Endothelial cell of umbilical vein (primary cell): Measurements from ENCODE around the gene FNBP1L. TPM values are rescaled to one million over a fixed set of nuclear protein-coding genes. Genes with fewer than 3 reads are reported as not detected.

ENCODE experiments used
- BruUV-seq: library from RNA; stranded (reverse); fragments of 400-500 nt; replicated peaks from 2 replicates; lab custom pipeline; 2021; lab: Mats Ljungman, UMichigan
- CTCF ChIA-PET: fragments of 300-600, 350-600 bp; sonication (Branson Sonifier 250); formaldehyde crosslinking; loops from one replicate; lab custom pipeline; 2021; ENCODE audit warnings: antibody characterized with exemption, inconsistent platforms; lab: Charles Lee
- POLR2A ChIA-PET: fragments of 300-600, 350-600 bp; sonication (Branson Sonifier 250); formaldehyde crosslinking; loops from one replicate; lab custom pipeline; 2021; ENCODE audit warnings: antibody characterized with exemption, inconsistent platforms; lab: Charles Lee
- DNase-seq: peaks from one replicate; pipeline ENCODE4 v3.0.0-alpha.2; 2011; ENCODE audit warnings: low read depth, low spot score
- FAIRE-seq: peaks from 2 replicates; lab custom pipeline; 2011; peaks lifted over from hg19 to GRCh38; lab: Jason Lieb, UNC
- H2AFZ ChIP-seq: 2 replicates; pipeline ENCODE4 v1.6.0; 2012; ENCODE audit warnings: low read depth, low read length, control low read depth, inconsistent platforms
- H3K27ac ChIP-seq: 2 replicates; pipeline ENCODE4 v1.5.1; 2011; ENCODE audit warnings: low read depth, mild to moderate bottlenecking, control low read depth, low read length, moderate library complexity; ENCODE audit not compliant: insufficient read depth
- H3K27me3 ChIP-seq, 2 experiments: 2 replicates each; pipeline versions ENCODE4 v1.6.0 to v1.6.1; 2011; ENCODE audit warnings: low read length in 2 of 2, mixed read lengths in 1 of 2; ENCODE audit not compliant: control insufficient read depth in 2 of 2, insufficient read depth in 2 of 2
- H3K36me3 ChIP-seq, 2 experiments: 2 replicates in 1 of 2; 3 replicates in 1 of 2; pipeline ENCODE4 v1.5.1; 2011; ENCODE audit warnings: low read length in 2 of 2, mild to moderate bottlenecking in 1 of 2, moderate library complexity in 1 of 2; ENCODE audit not compliant: control insufficient read depth in 2 of 2, insufficient read depth in 2 of 2; ENCODE audit errors: extremely low read depth in 1 of 2
- H3K4me1 ChIP-seq: 3 replicates; pipeline ENCODE4 v1.5.1; 2011; ENCODE audit warnings: mild to moderate bottlenecking, low read length; ENCODE audit not compliant: control insufficient read depth, insufficient read depth; ENCODE audit errors: extremely low read depth
- H3K4me2 ChIP-seq: 2 replicates; pipeline ENCODE4 v1.6.1; 2011; ENCODE audit warnings: low read length, control low read depth, mixed read lengths; ENCODE audit not compliant: insufficient read depth
- H3K4me3 ChIP-seq, 3 experiments: fragments of 200-600 bp in 1 of 3; sonication (generic), shearing (Covaris generic) in 1 of 3; replicated peaks in 1 of 3; 2 replicates each; pipeline ENCODE4 v1.5.1; 2011 to 2016; ENCODE audit warnings: control low read depth in 3 of 3, low read length in 3 of 3, mild to moderate bottlenecking in 2 of 3, inconsistent platforms in 1 of 3, low read depth in 1 of 3, moderate library complexity in 1 of 3; ENCODE audit not compliant: insufficient read depth in 1 of 3
- H3K79me2 ChIP-seq: 2 replicates; pipeline ENCODE4 v1.6.0; 2012; ENCODE audit warnings: low read length, inconsistent platforms; ENCODE audit not compliant: control insufficient read depth, insufficient read depth
- H3K9ac ChIP-seq: replicated peaks from 2 replicates; pipeline ENCODE3; 2011; ENCODE audit warnings: low read length, control low read depth; ENCODE audit not compliant: insufficient read depth; ENCODE audit errors: extremely low read depth
- H3K9me1 ChIP-seq: replicated peaks from 3 replicates; pipeline ENCODE4 v1.6.0; 2011; ENCODE audit warnings: mild to moderate bottlenecking, low read length; ENCODE audit not compliant: control insufficient read depth, insufficient read depth; ENCODE audit errors: extremely low read depth
- H3K9me3 ChIP-seq: replicated peaks from 2 replicates; pipeline ENCODE4 v1.5.1; 2012; ENCODE audit warnings: low read length, inconsistent platforms; ENCODE audit not compliant: control insufficient read depth, insufficient read depth
- H4K20me1 ChIP-seq: replicated peaks from 2 replicates; pipeline ENCODE3; 2011; ENCODE audit warnings: mild to moderate bottlenecking, low read length; ENCODE audit not compliant: control insufficient read depth, insufficient read depth; ENCODE audit errors: extremely low read depth
- EZH2 ChIP-seq: IDR thresholded peaks from 2 replicates; pipeline ENCODE4 v1.6.1; 2012; ENCODE audit warnings: borderline replicate concordance, low read depth, mild to moderate bottlenecking, moderate library complexity, low read length, inconsistent platforms; ENCODE audit not compliant: severe bottlenecking
- FOS ChIP-seq: IDR thresholded peaks from 2 replicates; pipeline ENCODE4 v1.6.1; 2011; ENCODE audit warnings: mild to moderate bottlenecking, low read length, moderate library complexity, borderline replicate concordance; ENCODE audit not compliant: insufficient read depth
- GATA2 ChIP-seq: IDR thresholded peaks from 2 replicates; pipeline ENCODE4 v1.7.0; 2011; ENCODE audit warnings: low read depth, mild to moderate bottlenecking, moderate library complexity, mixed read lengths, low read length; ENCODE audit not compliant: insufficient read length, insufficient read depth
- JUN ChIP-seq: IDR thresholded peaks from 2 replicates; pipeline ENCODE4 v1.6.1; 2011; ENCODE audit warnings: borderline replicate concordance, low read depth; ENCODE audit not compliant: insufficient read length, insufficient read depth
- MYC ChIP-seq: IDR thresholded peaks from one replicate; pipeline ENCODE4 v1.6.1; 2011; ENCODE audit warnings: mild to moderate bottlenecking, low read depth, low read length
- POLR2A ChIP-seq: IDR thresholded peaks from 2 replicates; pipeline ENCODE4 v1.6.1; 2012; ENCODE audit warnings: low read depth, mild to moderate bottlenecking, control low read depth, low read length
- POLR2AphosphoS5 ChIP-seq: IDR thresholded peaks from 2 replicates; pipeline ENCODE4 v1.6.1; 2012; ENCODE audit warnings: low read depth, mild to moderate bottlenecking, control low read depth, low read length, moderate library complexity; ENCODE audit not compliant: insufficient read depth
- dilution Hi-C: fragments of 300-500 bp; cut with MboI; formaldehyde crosslinking; loops from one replicate; pipeline ENCODE4 v1.15.0; 2019; ENCODE audit warnings: low sequenced_read_pairs; ENCODE audit not compliant: extremely low pct_ligation_motif_present
- intact Hi-C: fragments of 100-400 bp; cut with micrococcal nuclease; formaldehyde crosslinking; loops from one replicate; pipeline ENCODE4 v1.10.0; 2022
- polyA plus RNA-seq, 4 experiments: library from polyadenylated mRNA; depleted of rRNA in 3 of 4; stranded (reverse) in 3 of 4; unstranded in 1 of 4; fragments of >200 nt; gene quantifications; 2 replicates each; pipeline versions ENCODE4 v1.2.1 to v1.2.3, GENCODE V29; 2011 to 2012; ENCODE audit warnings: missing spikeins in 1 of 4
- total RNA-seq: library from RNA; stranded (reverse); gene quantifications from 2 replicates; pipeline ENCODE4 v1.2.3, GENCODE V29; 2021
- TF ChIP-seq, protein P1 (sequence below), 2 donors: IDR thresholded peaks; 1 replicate in 1 of 2; 2 replicates in 1 of 2; pipeline ENCODE4 v1.5.1; 2011; ENCODE audit warnings: low read length in 2 of 2, mild to moderate bottlenecking in 2 of 2, moderate library complexity in 2 of 2, control low read depth in 1 of 2, inconsistent platforms in 1 of 2, low read depth in 1 of 2; ENCODE audit not compliant: insufficient read depth in 1 of 2; ENCODE audit errors: extremely low read depth in 1 of 2
- TF ChIP-seq, protein P2 (sequence below): IDR thresholded peaks from 2 replicates; pipeline ENCODE4 v1.6.1; 2011; ENCODE audit not compliant: insufficient read depth, insufficient read length

The FNBP1L gene
- total and polyA plus RNA-seq, 2 donors (not counting 3 experiments of a cell fraction or from before 2014, with no cell fraction given), result 28.1 to 56.4 TPM

GRCh38 chr1:93518516-93518915 is 70.6 kb downstream of the FNBP1L start:
- Histone ChIP-seq H3K9ac (no peak overlapping the region), H4K20me1 (no peaks in the 10 kb centered on the region), H3K36me3 (peaks cover 0 to 2% of the 10 kb centered on the region in 2 experiments), H3K4me2 (no peak overlapping the region), H3K4me3 (no peak overlapping the region), H3K9me3 (no peaks in the 10 kb centered on the region), H3K27me3 (no peaks in the 10 kb centered on the region), H2AFZ (no peak overlapping the region), H3K79me2 (peaks cover 4% of the 10 kb centered on the region), H3K27ac (no peak overlapping the region), H3K4me1 (peaks cover 3% of the 10 kb centered on the region), H3K9me1 (no peaks in the 10 kb centered on the region)
- TF ChIP-seq, protein P1, sequence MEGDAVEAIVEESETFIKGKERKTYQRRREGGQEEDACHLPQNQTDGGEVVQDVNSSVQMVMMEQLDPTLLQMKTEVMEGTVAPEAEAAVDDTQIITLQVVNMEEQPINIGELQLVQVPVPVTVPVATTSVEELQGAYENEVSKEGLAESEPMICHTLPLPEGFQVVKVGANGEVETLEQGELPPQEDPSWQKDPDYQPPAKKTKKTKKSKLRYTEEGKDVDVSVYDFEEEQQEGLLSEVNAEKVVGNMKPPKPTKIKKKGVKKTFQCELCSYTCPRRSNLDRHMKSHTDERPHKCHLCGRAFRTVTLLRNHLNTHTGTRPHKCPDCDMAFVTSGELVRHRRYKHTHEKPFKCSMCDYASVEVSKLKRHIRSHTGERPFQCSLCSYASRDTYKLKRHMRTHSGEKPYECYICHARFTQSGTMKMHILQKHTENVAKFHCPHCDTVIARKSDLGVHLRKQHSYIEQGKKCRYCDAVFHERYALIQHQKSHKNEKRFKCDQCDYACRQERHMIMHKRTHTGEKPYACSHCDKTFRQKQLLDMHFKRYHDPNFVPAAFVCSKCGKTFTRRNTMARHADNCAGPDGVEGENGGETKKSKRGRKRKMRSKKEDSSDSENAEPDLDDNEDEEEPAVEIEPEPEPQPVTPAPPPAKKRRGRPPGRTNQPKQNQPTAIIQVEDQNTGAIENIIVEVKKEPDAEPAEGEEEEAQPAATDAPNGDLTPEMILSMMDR (IDR thresholded peaks at IDR 0.05; ENCODE audit: extremely low read depth in 1 of 2, insufficient read depth in 1 of 2, low read depth in 1 of 2, low read length in 2 of 2), result no peak
- TF ChIP-seq GATA2, result no peak
- no peak for TF ChIP-seq JUN
- TF ChIP-seq, protein P2, sequence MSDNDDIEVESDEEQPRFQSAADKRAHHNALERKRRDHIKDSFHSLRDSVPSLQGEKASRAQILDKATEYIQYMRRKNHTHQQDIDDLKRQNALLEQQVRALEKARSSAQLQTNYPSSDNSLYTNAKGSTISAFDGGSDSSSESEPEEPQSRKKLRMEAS, result no peak
- no peak for TF ChIP-seq MYC
- no peak for TF ChIP-seq EZH2
- no peak for TF ChIP-seq FOS
- TF ChIP-seq POLR2AphosphoS5, result no peak
- TF ChIP-seq POLR2A, result no peak
- no TSS peak for BruUV-seq
- ChIA-PET CTCF (interaction anchor here (0.8 kb wide), 1 partner anchor 34 kb away, joined by 3 read pairs; no protein-coding TSS in a partner anchor), POLR2A (no interaction called here)
- dilution Hi-C loops (no loop called here), intact Hi-C loops (no loop called here)
- no peak for DNase-seq
- no peak for FAIRE-seq
